CD4-positive, alpha-beta T cell (primary cell): ENCODE results near the gene KAT2B. TPM values are rescaled to one million over a fixed set of nuclear protein-coding genes. Genes with fewer than 3 reads are reported as not detected.
A peak's percentile ranks its signal among the peaks of the same experiment; 100 is the strongest.

Experiments used
- ATAC-seq: fragments of 200-7000 bp; cut with Tn5 transposase; one replicate; pipeline ENCODE4 v1.10.0; 2022; ENCODE audit warnings: mild to moderate bottlenecking; ENCODE audit not compliant: poor library complexity
- CTCF ChIA-PET: fragments of 350-600 bp; sonication (Branson Sonifier 250); formaldehyde crosslinking; loops from one replicate; lab custom pipeline; 2021; ENCODE audit warnings: antibody characterized with exemption, inconsistent platforms; lab: Charles Lee
- POLR2A ChIA-PET: fragments of 350-600 bp; sonication (Branson Sonifier 250); formaldehyde crosslinking; loops from one replicate; lab custom pipeline; 2021; ENCODE audit warnings: antibody characterized with exemption, inconsistent platforms; lab: Charles Lee
- DNase-seq, 14 experiments: peaks; one replicate each; pipeline ENCODE4 v3.0.0-alpha.2; 2013 to 2020; ENCODE audit warnings: mixed read lengths in 2 of 14
- H3K27ac ChIP-seq, 2 donors: one replicate each; pipeline versions ENCODE4 v1.5.1 to v1.7.0; 2013; ENCODE audit warnings: low read length in 2 of 2, low read depth in 1 of 2, mild to moderate bottlenecking in 1 of 2
- H3K27me3 ChIP-seq, 2 experiments: 1 replicate in 1 of 2; 2 replicates in 1 of 2; pipeline versions ENCODE4 v1.6.1 to v1.7.0; 2013; ENCODE audit warnings: low read length in 2 of 2, control low read depth in 1 of 2, mild to moderate bottlenecking in 1 of 2, moderate library complexity in 1 of 2; ENCODE audit not compliant: insufficient read depth in 2 of 2, control insufficient read depth in 1 of 2
- H3K36me3 ChIP-seq: one replicate; pipeline ENCODE4 v1.6.1; 2013; ENCODE audit warnings: low read length, control low read depth; ENCODE audit not compliant: insufficient read depth
- H3K4me1 ChIP-seq: one replicate; pipeline ENCODE4 v1.6.1; 2013; ENCODE audit warnings: low read length, control low read depth; ENCODE audit not compliant: insufficient read depth
- H3K4me3 ChIP-seq: one replicate; pipeline ENCODE4 v1.5.1; 2013; ENCODE audit warnings: mild to moderate bottlenecking, low read length, moderate library complexity
- H3K9me3 ChIP-seq, 2 experiments: 1 replicate in 1 of 2; 2 replicates in 1 of 2; pipeline versions ENCODE4 v1.6.1 to v1.7.0; 2013; ENCODE audit warnings: low read length in 2 of 2, mild to moderate bottlenecking in 2 of 2, control low read depth in 1 of 2, moderate library complexity in 1 of 2; ENCODE audit not compliant: control insufficient read depth in 1 of 2, insufficient read depth in 1 of 2
- H3K27ac Mint-ChIP-seq: one replicate; pipeline ENCODE4 v1.8.0; 2020; ENCODE audit warnings: mixed read lengths
- H3K27me3 Mint-ChIP-seq: one replicate; pipeline ENCODE4 v1.8.0; 2021; ENCODE audit warnings: mixed read lengths
- H3K36me3 Mint-ChIP-seq: one replicate; pipeline ENCODE4 v1.8.0; 2021; ENCODE audit warnings: low read depth, mixed read lengths
- H3K4me1 Mint-ChIP-seq: one replicate; pipeline ENCODE4 v1.8.0; 2021; ENCODE audit warnings: low read depth, mixed read lengths
- H3K4me3 Mint-ChIP-seq: one replicate; pipeline ENCODE4 v1.8.0; 2020; ENCODE audit warnings: mild to moderate bottlenecking, mixed read lengths
- H3K9me3 Mint-ChIP-seq: one replicate; pipeline ENCODE4 v1.8.0; 2020; ENCODE audit warnings: mixed read lengths
- CTCF ChIP-seq: fragments of 200-600 bp; IDR thresholded peaks from one replicate; pipeline ENCODE4 v1.8.0; 2022; ENCODE audit warnings: antibody characterized with exemption, mild to moderate bottlenecking
- intact Hi-C, 2 experiments: fragments of 100-400 bp; cut with DNase I in 1 of 2; cut with micrococcal nuclease in 1 of 2; formaldehyde crosslinking; loops; one replicate each; pipeline versions ENCODE4 v1.15.1 to v1.9.0; 2023 to 2025; cut with DNase I, micrococcal nuclease
- total RNA-seq, 174 experiments: library from RNA in 2 of 174; stranded (reverse) in 2 of 174; gene quantifications; one replicate each; pipeline ENCODE4 v1.2.3 and lab custom pipeline; 2021 to 2026

KAT2B gene
- total RNA-seq, 2 experiments from 2014 or later = 50.9 to 54.4 TPM

- TF ChIP-seq CTCF = no peak
- Mint-ChIP-seq H3K27ac (no peak overlapping the region), H3K4me3 (no peak overlapping the region), H3K4me1 (peaks cover 85% of the 10 kb centered on the region), H3K36me3 (peaks cover 3% of the 10 kb centered on the region), H3K27me3 (no peaks in the 10 kb centered on the region), H3K9me3 (no peaks in the 10 kb centered on the region)
- Histone ChIP-seq H3K36me3 (no peaks in the 10 kb centered on the region), H3K9me3 (no peaks in the 10 kb centered on the region), H3K4me3 (no peak overlapping the region), H3K4me1 (peaks cover 76% of the 10 kb centered on the region), H3K27ac (no peak overlapping the region), H3K27me3 (no peaks in the 10 kb centered on the region)
- ChIA-PET CTCF (no interaction called here), POLR2A (interaction anchor here (2.0 kb wide), 1 partner anchor 139 kb away, joined by 4 read pairs; the partner anchor contains the start of gene SGO1)
- ATAC-seq (no peak), DNase-seq (no peak)
- intact Hi-C loops = loop anchor here in 1 of 2 experiments (10.0 kb wide), 2 partner anchors 58 to 62 kb away; no protein-coding TSS in a partner anchor
Measured at GRCh38 chr3:20046556-20046955, 6.3 kb downstream of the KAT2B start.

GRCh38 chr3:20047341-20047779 lies 7.1 kb downstream of the KAT2B start:
- Mint-ChIP-seq H3K27ac (peak overlapping the region; percentile 29), H3K9me3 (no peaks in the 10 kb centered on the region), H3K4me3 (peak overlapping the region; percentile 32), H3K36me3 (no peaks in the 10 kb centered on the region), H3K27me3 (no peaks in the 10 kb centered on the region), H3K4me1 (peaks cover 85% of the 10 kb centered on the region)
- no peak overlapping the region for H3K27ac ChIP-seq
- H3K9me3 ChIP-seq = no peaks in the 10 kb centered on the region
- DNase-seq (no peak), ATAC-seq (no peak)
- intact Hi-C loops = loop anchor here in 1 of 2 experiments (10.0 kb wide), 2 partner anchors 57 to 63 kb away; no protein-coding TSS in a partner anchor
- peaks cover 74% of the 10 kb centered on the region for H3K4me1 ChIP-seq
- POLR2A ChIA-PET = interaction anchor here (2.0 kb wide), 1 partner anchor 139 kb away, joined by 4 read pairs; the partner anchor contains the start of gene SGO1
- CTCF ChIA-PET = no interaction called here
- H3K4me3 ChIP-seq = no peak overlapping the region
- TF ChIP-seq CTCF = no peak
- no peaks in the 10 kb centered on the region for H3K36me3 ChIP-seq
- H3K27me3 ChIP-seq = no peaks in the 10 kb centered on the region

- H3K27ac ChIP-seq = no peak overlapping the region
- intact Hi-C loops = loop anchor here in 1 of 2 experiments (10.0 kb wide), 2 partner anchors 57 to 63 kb away; no protein-coding TSS in a partner anchor
- peaks cover 75% of the 10 kb centered on the region for H3K4me1 ChIP-seq
- no peak overlapping the region for H3K4me3 ChIP-seq
- ChIA-PET POLR2A (no interaction called here), CTCF (no interaction called here)
- peaks cover 78% of the 10 kb centered on the region for H3K4me1 Mint-ChIP-seq
- H3K4me3 Mint-ChIP-seq = peak overlapping the region; percentile 32
- DNase-seq (no peak), ATAC-seq (no peak)
- H3K27ac Mint-ChIP-seq = peak overlapping the region; percentile 29
- no peaks in the 10 kb centered on the region for H3K9me3 ChIP-seq
- no peaks in the 10 kb centered on the region for H3K36me3 ChIP-seq
- no peaks in the 10 kb centered on the region for H3K27me3 Mint-ChIP-seq
- TF ChIP-seq CTCF = no peak
- no peaks in the 10 kb centered on the region for H3K36me3 Mint-ChIP-seq
- H3K27me3 ChIP-seq = no peaks in the 10 kb centered on the region
- no peaks in the 10 kb centered on the region for H3K9me3 Mint-ChIP-seq
Measured at GRCh38 chr3:20047976-20048883, 8.0 kb downstream of the KAT2B start.
